PC-9 (cell line): ENCODE measurements around the gene ATIC.
"Not testable (repeated sequence)": the region's sequence is repeated elsewhere in the genome, so short reads cannot be mapped to it uniquely, and the experiment has no call there.

Experiments used
- CTCF ChIP-seq: fragments of 200-600 bp; sonication (generic); conservative IDR thresholded peaks from 2 replicates; pipeline ENCODE4 v1.6.1; 2017; ENCODE audit warnings: mixed run types, antibody characterized with exemption, mild to moderate bottlenecking, moderate library complexity
- EZH2 ChIP-seq: fragments of 200-600 bp; sonication (generic); IDR thresholded peaks from 2 replicates; pipeline ENCODE4 v1.8.0; 2017; ENCODE audit warnings: antibody characterized with exemption, low read depth

- not testable (repeated sequence) for TF ChIP-seq CTCF, EZH2
These were observed 617 bp upstream of the ATIC start for GRCh38 chr2:215311259-215311624.
